Limb (tissue), 2 donors: ENCODE measurements around the gene NAAA.
"Not testable (repeated sequence)": the region's sequence is repeated elsewhere in the genome, so short reads cannot be mapped to it uniquely, and the experiment has no call there.

Source experiments
- DNase-seq, 2 donors: peaks; one replicate each; pipeline ENCODE4 v3.0.0-alpha.2; 2016; ENCODE audit errors: extremely low spot score in 2 of 2

Gene NAAA

GRCh38 chr4:75919920-75920319 is 20.9 kb downstream of the NAAA start:
- no peak for DNase-seq

DNA sequence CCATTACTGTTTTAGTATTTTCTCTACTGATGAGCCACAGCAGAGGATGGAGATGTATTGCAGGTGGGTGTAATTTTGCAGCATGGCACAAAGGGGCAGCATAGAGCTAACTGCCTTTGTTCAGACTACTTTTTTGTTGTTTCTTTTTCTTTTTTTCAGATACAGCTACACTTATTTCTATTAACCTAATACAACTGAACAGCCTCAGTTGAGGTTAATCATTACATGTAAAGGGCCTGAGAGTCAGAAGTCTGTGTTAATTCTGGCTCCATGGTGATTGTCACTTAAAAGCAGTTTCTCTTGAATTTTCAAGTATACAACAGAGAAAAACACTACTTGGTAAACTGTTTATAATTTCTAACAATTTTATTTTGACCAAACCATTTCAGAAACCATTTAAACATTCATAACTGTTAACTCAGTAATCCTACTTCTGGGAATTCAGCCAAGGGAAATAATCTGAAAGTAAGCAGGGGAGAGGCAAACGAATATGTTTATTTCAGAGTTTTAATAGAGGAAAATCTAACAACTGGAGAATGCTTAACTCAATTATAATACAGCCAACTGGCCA is 24.6 kb downstream of the NAAA start:
- peak in 1 of 2 donors; percentile 53 for DNase-seq

- no peak for DNase-seq
Observed at GRCh38 chr4:75912968-75913367, 27.8 kb downstream of the NAAA start.

- DNase-seq, result not testable (repeated sequence)
Observed at GRCh38 chr4:75910831-75911230, 30.0 kb downstream of the NAAA start.

DNA sequence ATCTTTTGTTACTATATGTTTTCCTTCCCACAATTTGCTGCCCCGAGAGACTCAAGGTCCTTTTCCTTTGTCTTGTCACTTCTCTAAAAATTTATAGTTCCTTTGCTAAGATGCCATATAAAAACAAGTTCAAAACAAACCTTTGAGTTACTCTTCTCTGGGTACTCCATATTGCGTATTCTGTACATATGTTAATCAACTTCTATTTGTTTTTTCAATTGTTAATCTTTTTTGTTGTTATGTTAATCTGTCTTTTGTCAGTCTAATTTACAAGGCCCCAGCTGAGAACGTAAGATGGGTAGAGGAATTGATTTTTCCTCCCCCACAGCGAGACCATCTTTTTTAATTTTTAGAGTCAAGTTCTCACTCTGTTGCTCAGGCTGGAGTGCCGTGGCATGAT is 31.4 kb downstream of the NAAA start:
- no peak for DNase-seq

- no peak for DNase-seq
Observed at GRCh38 chr4:75908555-75908954, 32.3 kb downstream of the NAAA start.

DNA sequence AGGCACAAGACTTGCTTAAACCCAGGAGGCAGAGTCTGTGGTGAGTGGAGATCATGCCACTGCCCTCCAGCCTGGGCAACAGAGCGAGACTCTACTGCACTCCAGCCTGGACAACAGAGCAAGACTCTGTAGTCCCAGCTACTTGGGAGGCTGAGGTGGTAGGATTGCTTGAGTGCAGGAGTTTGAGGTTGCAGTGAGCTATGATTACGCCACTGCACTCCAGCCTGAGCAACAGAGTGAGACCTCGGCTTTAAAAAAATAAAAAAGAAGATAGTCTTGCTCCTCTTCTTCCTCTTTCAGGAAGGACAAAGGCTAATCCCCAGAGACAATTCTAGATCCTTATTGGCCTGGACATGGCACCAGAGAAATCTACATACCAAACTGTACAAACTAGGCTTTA is 32.8 kb downstream of the NAAA start:
- DNase-seq, result no peak

GRCh38 chr4:75904076-75904475 is 36.7 kb downstream of the NAAA start:
- DNase-seq, result no peak

DNA sequence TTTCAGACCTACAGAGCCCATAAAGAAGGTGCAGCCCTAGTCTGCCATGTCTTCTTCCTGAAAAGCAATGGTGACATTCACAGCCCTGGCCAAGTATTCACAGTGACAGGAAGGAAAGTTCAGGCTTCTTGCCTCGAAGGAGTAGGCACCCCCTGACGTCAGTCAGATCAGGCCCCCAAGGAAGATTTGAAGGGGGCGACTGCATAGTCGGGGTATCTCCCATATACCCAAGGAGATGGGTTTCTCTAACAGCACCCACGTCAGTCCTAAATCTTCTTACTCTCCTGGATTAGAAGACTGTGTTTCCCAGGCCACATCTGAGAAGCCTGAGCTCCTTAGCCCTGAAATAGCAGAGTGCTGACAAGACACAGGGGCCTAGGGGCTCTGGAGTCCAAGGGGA is 38.5 kb downstream of the NAAA start, which contains the start of gene PPEF2:
PPEF2 (minus strand) TSS at position 101 of the 400 bp plus-strand sequence. CDS start 6,127 bp downstream, outside the sequence.
- DNase-seq, result no peak

- DNase-seq, result no peak
Observed at GRCh38 chr4:75898536-75898935, 42.3 kb downstream of the NAAA start.

DNA sequence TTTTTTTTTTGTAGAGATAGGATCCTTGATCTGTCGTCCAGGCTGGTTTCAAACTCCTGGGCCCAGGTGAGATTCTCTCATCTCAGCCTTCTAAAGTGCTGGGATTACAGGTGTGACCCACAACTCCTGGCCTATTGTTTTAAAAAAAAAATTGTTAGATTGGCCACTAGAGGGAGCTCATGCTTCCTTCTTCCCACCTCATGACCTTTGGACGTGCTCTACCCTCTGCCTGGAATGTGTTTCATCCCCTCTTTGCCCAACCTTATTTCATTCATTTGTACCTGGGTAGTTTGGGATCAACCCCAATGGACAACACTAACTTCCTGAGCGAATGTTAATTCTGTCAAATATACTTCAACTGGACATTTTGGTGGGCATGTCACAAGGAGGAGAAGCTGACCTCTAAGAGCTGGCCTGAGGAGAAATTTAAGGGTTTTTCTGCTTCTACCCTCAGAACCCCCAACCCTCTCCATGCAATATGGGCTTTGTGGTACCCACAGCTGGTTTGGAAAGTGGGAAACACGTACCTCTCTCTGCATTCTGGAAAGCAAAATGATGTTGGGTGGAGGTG is 45.0 kb downstream of the NAAA start:
- DNase-seq, result no peak

GRCh38 chr4:75892508-75892907 is 48.3 kb downstream of the NAAA start:
- no peak for DNase-seq

DNA sequence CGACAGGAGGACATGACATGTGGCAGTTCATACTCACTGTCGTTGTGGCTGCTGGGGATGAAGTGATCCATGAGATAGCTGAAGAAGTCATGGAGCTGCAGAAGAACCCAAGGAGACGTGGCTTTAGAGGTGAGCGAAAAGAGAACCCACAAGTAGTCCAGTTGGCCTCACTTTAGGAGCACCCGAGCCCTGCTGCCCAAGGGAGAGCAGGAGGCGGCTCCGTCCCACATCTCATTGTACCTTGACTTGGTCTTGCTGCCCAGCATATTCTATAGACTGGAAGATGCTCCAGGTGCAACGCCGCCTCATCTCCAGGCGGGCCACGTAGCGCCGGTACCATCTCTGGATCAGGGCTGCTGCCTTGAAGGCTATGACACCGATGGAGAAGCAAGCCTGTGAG is 49.2 kb downstream of the NAAA start:
- no peak for DNase-seq

GRCh38 chr4:75889537-75890199 is 51.1 kb downstream of the NAAA start:
- no peak for DNase-seq

DNA sequence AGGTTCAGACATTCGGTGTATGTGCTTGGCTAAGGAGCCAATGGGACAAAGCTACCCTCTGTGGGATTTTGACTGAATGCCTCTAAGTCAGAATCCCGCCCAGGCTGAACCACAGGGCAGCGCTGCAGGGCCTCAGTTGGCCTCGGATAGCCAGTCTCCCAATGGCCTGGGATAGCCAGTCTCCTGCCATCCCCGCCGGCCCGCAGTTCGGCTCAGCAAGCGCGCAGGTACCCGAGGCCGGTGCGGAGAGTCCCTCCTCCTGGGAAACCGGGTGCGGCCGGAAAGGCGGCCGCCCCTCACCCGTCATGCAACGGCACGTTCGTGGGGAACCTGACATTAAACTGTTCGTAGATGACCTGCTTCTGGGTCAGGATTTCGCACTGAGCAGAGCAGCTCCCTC is 54.7 kb downstream of the NAAA start:
- DNase-seq, result no peak

DNA sequence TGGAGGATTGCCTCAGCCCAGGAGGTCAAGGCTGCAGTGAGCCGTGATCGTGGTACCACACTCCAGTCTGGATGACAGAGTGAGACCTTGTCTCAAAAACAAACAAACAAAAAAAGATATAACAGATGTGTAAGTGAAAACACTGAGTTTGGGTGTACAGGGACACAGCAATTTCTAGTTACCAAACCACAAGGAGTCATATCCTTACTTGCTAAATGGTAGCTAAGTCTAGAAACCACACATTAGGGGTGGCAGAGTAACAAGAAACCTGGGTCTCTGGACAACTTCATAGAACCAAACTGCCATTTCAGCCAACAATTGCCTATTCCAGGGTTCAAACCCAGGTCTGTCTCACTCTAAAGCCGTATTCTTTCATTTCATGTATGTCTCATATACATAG is 59.3 kb downstream of the NAAA start:
- no peak for DNase-seq

DNA sequence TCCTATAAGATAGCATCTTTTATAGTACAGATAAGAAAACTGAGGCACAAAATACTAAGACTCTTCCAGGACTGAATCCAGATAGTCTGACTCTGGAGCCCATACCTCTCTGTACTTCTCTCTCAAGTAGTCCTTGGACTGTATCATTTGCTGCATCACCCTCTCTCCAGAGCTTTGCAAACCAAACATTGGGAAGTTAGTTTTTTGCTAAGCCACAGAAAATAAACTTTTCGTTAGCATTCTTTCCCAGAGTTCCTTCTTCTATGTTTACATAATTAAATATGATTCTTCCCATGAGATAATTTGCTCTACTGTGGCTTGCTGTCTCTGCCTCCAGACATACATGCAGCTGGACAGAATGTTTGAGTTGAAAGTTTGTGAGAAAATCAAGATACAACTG is 60.5 kb downstream of the NAAA start:
- DNase-seq, result no peak

GRCh38 chr4:75878246-75878756 is 62.5 kb downstream of the NAAA start:
- no peak for DNase-seq

DNA sequence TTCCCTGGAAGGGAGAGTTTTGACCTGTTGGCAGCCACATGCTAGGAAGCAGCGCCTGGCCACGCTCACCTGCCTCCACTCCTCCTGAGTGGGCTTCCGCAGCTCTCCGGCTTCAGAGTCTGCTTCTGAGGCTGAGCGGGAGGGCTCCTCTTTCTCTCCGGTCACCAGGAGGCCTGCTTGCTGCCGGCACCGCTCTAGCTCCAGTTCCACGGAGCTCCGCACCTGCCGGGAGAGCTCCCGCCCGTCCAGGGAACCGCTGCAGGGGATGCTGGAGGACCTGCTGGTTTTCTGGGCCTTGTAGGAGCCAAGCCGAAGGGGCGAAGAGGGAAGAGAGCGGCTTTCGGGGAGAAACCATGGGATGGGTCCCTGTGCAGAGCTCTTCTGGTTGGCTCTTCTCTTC is 64.6 kb downstream of the NAAA start:
- no peak for DNase-seq

GRCh38 chr4:75869100-75869499 is 71.7 kb downstream of the NAAA start:
- no peak for DNase-seq

DNA sequence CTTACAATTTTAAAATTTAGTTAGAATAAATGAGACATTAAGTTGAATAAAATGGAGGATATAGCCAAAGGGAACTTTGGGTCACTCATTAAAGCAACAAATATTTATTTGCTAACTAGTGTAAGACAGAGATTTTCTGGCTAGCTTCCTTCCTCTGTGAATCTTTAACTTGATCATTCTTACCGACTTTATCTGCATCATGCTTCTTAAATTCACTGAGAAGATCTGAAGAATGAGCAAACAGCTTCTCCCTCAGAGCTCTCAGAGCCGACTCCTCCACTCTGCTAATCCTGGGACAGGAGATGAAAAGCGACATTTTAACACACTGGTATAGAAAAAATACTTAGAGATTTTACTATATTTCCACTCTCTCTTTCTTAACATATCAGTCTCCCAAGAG is 73.7 kb downstream of the NAAA start:
- no peak for DNase-seq
